Activated naive CD8-positive, alpha-beta T cell treated with anti-CD3 and anti-CD28 coated beads, Interleukin-2, amount 50 U/mL, for 24 hours (primary cell): Measurements from ENCODE around the gene ARPC1A.
"Not testable (repeated sequence)": the region's sequence is repeated elsewhere in the genome, so short reads cannot be mapped to it uniquely, and the experiment has no call there.

Source experiments
- ATAC-seq: fragments of 150-1000 bp; cut with Tn5 transposase; one replicate; pipeline ENCODE4 v1.10.0; 2021
- DNase-seq: peaks from one replicate; pipeline ENCODE4 v3.0.0; 2021
- H3K27ac Mint-ChIP-seq: one replicate; pipeline ENCODE4 v1.8.0; 2021; ENCODE audit warnings: mild to moderate bottlenecking, mixed read lengths
- H3K27me3 Mint-ChIP-seq: one replicate; pipeline ENCODE4 v1.8.0; 2021; ENCODE audit warnings: mixed read lengths
- H3K36me3 Mint-ChIP-seq: one replicate; pipeline ENCODE4 v1.8.0; 2021; ENCODE audit warnings: low read depth, mixed read lengths
- H3K4me1 Mint-ChIP-seq: one replicate; pipeline ENCODE4 v1.8.0; 2021; ENCODE audit warnings: mixed read lengths
- H3K4me3 Mint-ChIP-seq: one replicate; pipeline ENCODE4 v1.8.0; 2021; ENCODE audit warnings: mild to moderate bottlenecking, moderate library complexity, mixed read lengths
- H3K9me3 Mint-ChIP-seq: one replicate; pipeline ENCODE4 v1.8.0; 2021; ENCODE audit warnings: mixed read lengths

The ARPC1A gene

GRCh38 chr7:99309111-99309510 lies 16.6 kb upstream of the ARPC1A start:
- Mint-ChIP-seq H3K4me3 (no peak overlapping the region), H3K36me3 (no peaks in the 10 kb centered on the region), H3K4me1 (peaks cover 2% of the 10 kb centered on the region), H3K9me3 (no peaks in the 10 kb centered on the region), H3K27ac (no peak overlapping the region), H3K27me3 (peaks cover 3% of the 10 kb centered on the region)
- DNase-seq (no peak), ATAC-seq (no peak)

GRCh38 chr7:99310004-99310403 lies 15.7 kb upstream of the ARPC1A start:
- no peak for ATAC-seq
- Mint-ChIP-seq H3K4me3 (no peak overlapping the region), H3K36me3 (no peaks in the 10 kb centered on the region), H3K27ac (no peak overlapping the region), H3K27me3 (peaks cover 3% of the 10 kb centered on the region), H3K9me3 (no peaks in the 10 kb centered on the region), H3K4me1 (peaks cover 7% of the 10 kb centered on the region)
- DNase-seq, result no peak

- Mint-ChIP-seq H3K27ac (no peak overlapping the region), H3K36me3 (no peaks in the 10 kb centered on the region), H3K4me3 (no peak overlapping the region), H3K9me3 (no peaks in the 10 kb centered on the region), H3K27me3 (peaks cover 3% of the 10 kb centered on the region), H3K4me1 (peaks cover 7% of the 10 kb centered on the region)
- no peak for ATAC-seq
- no peak for DNase-seq
These were observed 14.0 kb upstream of the ARPC1A start for GRCh38 chr7:99311702-99312101.

GRCh38 chr7:99312316-99313203 lies 13.1 kb upstream of the ARPC1A start:
- DNase-seq (peak; percentile 76), ATAC-seq (no peak)
- H3K27ac Mint-ChIP-seq, result no peak overlapping the region
- no peaks in the 10 kb centered on the region for H3K9me3 Mint-ChIP-seq
- no peaks in the 10 kb centered on the region for H3K36me3 Mint-ChIP-seq
- no peak overlapping the region for H3K4me3 Mint-ChIP-seq
- peaks cover 7% of the 10 kb centered on the region for H3K4me1 Mint-ChIP-seq
- H3K27me3 Mint-ChIP-seq, result peaks cover 3% of the 10 kb centered on the region

GRCh38 chr7:99313204-99313573 lies 12.5 kb upstream of the ARPC1A start:
- no peak for DNase-seq
- Mint-ChIP-seq H3K9me3 (no peaks in the 10 kb centered on the region), H3K27me3 (peaks cover 3% of the 10 kb centered on the region), H3K4me3 (no peak overlapping the region), H3K27ac (no peak overlapping the region), H3K36me3 (no peaks in the 10 kb centered on the region), H3K4me1 (peaks cover 7% of the 10 kb centered on the region)
- ATAC-seq, result no peak

GRCh38 chr7:99314504-99314903 lies 11.2 kb upstream of the ARPC1A start:
- Mint-ChIP-seq H3K4me3 (no peak overlapping the region), H3K36me3 (no peaks in the 10 kb centered on the region), H3K9me3 (no peaks in the 10 kb centered on the region), H3K27me3 (peaks cover 3% of the 10 kb centered on the region), H3K27ac (no peak overlapping the region), H3K4me1 (peaks cover 7% of the 10 kb centered on the region)
- DNase-seq (peak; percentile 41), ATAC-seq (peak; percentile 92)

GRCh38 chr7:99320371-99320770 lies 5.3 kb upstream of the ARPC1A start:
- no peak for ATAC-seq
- no peak overlapping the region for H3K4me3 Mint-ChIP-seq

GRCh38 chr7:99322659-99323058 lies 3.0 kb upstream of the ARPC1A start:
- not testable (repeated sequence) for H3K9me3 Mint-ChIP-seq, H3K27me3 Mint-ChIP-seq, H3K27ac Mint-ChIP-seq, H3K4me3 Mint-ChIP-seq, DNase-seq, ATAC-seq, H3K36me3 Mint-ChIP-seq
- peaks cover 15% of the 10 kb centered on the region for H3K4me1 Mint-ChIP-seq

More at GRCh38 chr7:99320371-99320770, 5.3 kb upstream of the ARPC1A start:
- no peak overlapping the region for H3K27ac Mint-ChIP-seq
- no peak for DNase-seq
- no peaks in the 10 kb centered on the region for H3K9me3 Mint-ChIP-seq
- H3K36me3 Mint-ChIP-seq, result no peaks in the 10 kb centered on the region
- H3K27me3 Mint-ChIP-seq, result no peaks in the 10 kb centered on the region
- H3K4me1 Mint-ChIP-seq, result no peaks in the 10 kb centered on the region

GRCh38 chr7:99324559-99324958 lies 1.1 kb upstream of the ARPC1A start:
- Mint-ChIP-seq H3K4me1 (peaks cover 30% of the 10 kb centered on the region), H3K4me3 (peak overlapping the region; percentile 87), H3K27ac (no peak overlapping the region), H3K9me3 (no peaks in the 10 kb centered on the region), H3K27me3 (no peaks in the 10 kb centered on the region), H3K36me3 (peaks cover 5% of the 10 kb centered on the region)
- DNase-seq (no peak), ATAC-seq (no peak)

- DNase-seq (no peak), ATAC-seq (no peak)
- no peaks in the 10 kb centered on the region for H3K27me3 Mint-ChIP-seq
- peaks cover 5% of the 10 kb centered on the region for H3K36me3 Mint-ChIP-seq
- H3K4me3 Mint-ChIP-seq, result peak overlapping the region; percentile 87
- peaks cover 35% of the 10 kb centered on the region for H3K4me1 Mint-ChIP-seq
- peak overlapping the region; percentile 78 for H3K27ac Mint-ChIP-seq
- no peaks in the 10 kb centered on the region for H3K9me3 Mint-ChIP-seq
These were observed 651 bp upstream of the ARPC1A start for GRCh38 chr7:99325001-99325493.

- ATAC-seq, result no peak
- Mint-ChIP-seq H3K4me3 (peak overlapping the region; percentile 87), H3K27me3 (no peaks in the 10 kb centered on the region), H3K27ac (peak overlapping the region; percentile 78), H3K4me1 (peaks cover 49% of the 10 kb centered on the region), H3K9me3 (no peaks in the 10 kb centered on the region), H3K36me3 (peaks cover 12% of the 10 kb centered on the region)
- DNase-seq, result no peak
These were observed 697 bp downstream of the ARPC1A start for GRCh38 chr7:99326408-99326782.

GRCh38 chr7:99330314-99330961 lies 4.7 kb downstream of the ARPC1A start:
- DNase-seq, H3K27me3 Mint-ChIP-seq, H3K9me3 Mint-ChIP-seq: not testable (repeated sequence)
- Mint-ChIP-seq H3K36me3 (peaks cover 35% of the 10 kb centered on the region), H3K4me1 (peaks cover 58% of the 10 kb centered on the region), H3K27ac (peak overlapping the region; percentile 89), H3K4me3 (peak overlapping the region; percentile 52)
- peak; percentile 73 for ATAC-seq

- Mint-ChIP-seq H3K36me3 (peaks cover 38% of the 10 kb centered on the region), H3K9me3 (no peaks in the 10 kb centered on the region), H3K4me1 (peaks cover 55% of the 10 kb centered on the region), H3K27ac (peak overlapping the region; percentile 89), H3K27me3 (no peaks in the 10 kb centered on the region), H3K4me3 (no peak overlapping the region)
- DNase-seq, result no peak
- ATAC-seq, result peak; percentile 44
These were observed 5.3 kb downstream of the ARPC1A start for GRCh38 chr7:99331002-99331401.

- ATAC-seq (no peak), DNase-seq (no peak)
- Mint-ChIP-seq H3K27ac (no peak overlapping the region), H3K4me3 (no peak overlapping the region), H3K9me3 (no peaks in the 10 kb centered on the region), H3K27me3 (no peaks in the 10 kb centered on the region), H3K36me3 (peaks cover 54% of the 10 kb centered on the region), H3K4me1 (no peaks in the 10 kb centered on the region)
These were observed 13.9 kb downstream of the ARPC1A start for GRCh38 chr7:99339595-99339994.

GRCh38 chr7:99340659-99341058 lies 15.0 kb downstream of the ARPC1A start:
- no peaks in the 10 kb centered on the region for H3K27me3 Mint-ChIP-seq
- H3K36me3 Mint-ChIP-seq, result peaks cover 53% of the 10 kb centered on the region
- no peaks in the 10 kb centered on the region for H3K9me3 Mint-ChIP-seq
- ATAC-seq (no peak), DNase-seq (no peak)
- H3K4me1 Mint-ChIP-seq, result no peaks in the 10 kb centered on the region
- H3K4me3 Mint-ChIP-seq, result no peak overlapping the region
- H3K27ac Mint-ChIP-seq, result no peak overlapping the region
